Measurements from ENCODE around the gene KTN1. TPM values are rescaled to one million over a fixed set of nuclear protein-coding genes. Genes with fewer than 3 reads are reported as not detected.

Gene KTN1
- total and polyA plus RNA-seq, 2 experiments from 2014 or later: 119 to 225 TPM

DNA sequence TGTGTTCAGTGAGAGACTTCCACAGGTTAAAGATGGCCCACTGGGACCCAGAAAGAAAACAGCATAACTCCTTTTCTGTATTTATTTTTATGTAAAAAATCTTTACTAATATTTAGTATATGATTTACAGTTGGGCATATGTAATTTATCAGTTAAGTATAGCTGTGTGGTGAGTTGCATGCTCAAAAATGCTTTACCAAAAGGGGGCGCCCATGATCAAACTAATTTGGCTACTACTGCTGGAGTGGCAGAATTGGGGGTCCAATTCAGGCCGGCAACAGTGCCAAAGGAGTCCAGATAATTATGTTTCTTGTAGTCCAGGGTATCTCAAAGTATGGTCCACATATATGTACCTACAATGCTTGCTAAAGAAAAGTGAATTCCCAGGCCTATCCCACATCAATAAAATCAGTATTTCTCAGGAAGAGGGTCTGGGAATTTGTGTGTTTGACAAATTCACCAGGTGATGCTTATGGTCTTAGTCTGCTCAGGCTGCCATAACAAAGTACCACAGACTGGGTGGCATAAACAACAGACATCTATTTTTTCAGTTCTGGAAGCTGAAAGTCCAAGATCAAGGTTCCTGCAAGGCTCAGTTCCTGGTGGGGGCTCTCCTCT lies 152.0 kb downstream of the KTN1 start:
- peak; percentile 42 for DNase-seq
- Histone ChIP-seq H3K4me1 (ENCODE audit: insufficient read depth) (no peaks in the 10 kb centered on the region), H3K9me2 (ENCODE audit: insufficient read depth) (no peaks in the 10 kb centered on the region), H3K79me2 (ENCODE audit: insufficient read depth) (no peaks in the 10 kb centered on the region), H3K27ac (no peak overlapping the region), H3K27me3 (replicated peaks; ENCODE audit: insufficient read depth) (no peaks in the 10 kb centered on the region), H3K9ac (no peak overlapping the region), H4K20me1 (ENCODE audit: insufficient read depth) (no peaks in the 10 kb centered on the region), H3F3A (ENCODE audit: insufficient read depth) (no peaks in the 10 kb centered on the region), H3K9me3 (ENCODE audit: low read depth) (no peaks in the 10 kb centered on the region), H3K4me2 (ENCODE audit: unreplicated experiment) (no peak overlapping the region), H3K36me3 (ENCODE audit: low read depth) (no peaks in the 10 kb centered on the region), H3K4me3 (no peak overlapping the region), H2AFZ (no peak overlapping the region)
- in situ Hi-C loops (cut with MboI): no loop called here
- no peak for TF ChIP-seq EZH2phosphoT487 (IDR thresholded peaks at IDR 0.05; ENCODE audit: insufficient read depth, low read depth)
- no peak for TF ChIP-seq EZH2 (IDR thresholded peaks at IDR 0.05; ENCODE audit: insufficient read depth, poor library complexity, severe bottlenecking)
- 2 to 3% methylated on average over 2 of the region's 2 CpGs for WGBS, 2 experiments (ENCODE audit: low coverage in 1 of 2, low lambda C conversion rate in 2 of 2, missing lambda C conversion rate in 2 of 2)

DNA sequence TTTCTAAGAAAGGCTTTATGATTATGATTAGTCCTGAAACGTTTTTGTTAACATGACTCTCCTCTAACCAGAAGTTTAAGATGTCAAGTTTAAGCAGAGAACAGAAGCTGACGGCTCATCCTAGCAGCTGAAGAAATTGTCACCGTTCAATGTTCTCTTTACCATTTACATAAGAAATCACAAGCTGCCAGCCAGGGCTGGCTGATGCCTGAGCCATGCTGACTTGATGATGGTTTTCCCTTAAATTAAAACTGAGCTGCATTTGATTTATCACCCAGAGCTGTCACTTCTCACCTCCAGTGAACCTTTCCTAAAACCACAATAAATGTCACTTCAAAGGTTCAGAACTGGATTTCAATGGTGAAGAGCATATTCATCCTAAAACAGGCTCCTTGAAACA lies 153.6 kb downstream of the KTN1 start:
- H3K9me3 ChIP-seq (ENCODE audit: low read depth): no peaks in the 10 kb centered on the region
- no peak overlapping the region for H2AFZ ChIP-seq
- H3K27me3 ChIP-seq (replicated peaks; ENCODE audit: insufficient read depth): no peaks in the 10 kb centered on the region
- H3K79me2 ChIP-seq (ENCODE audit: insufficient read depth): no peaks in the 10 kb centered on the region
- no peak overlapping the region for H3K9ac ChIP-seq
- H3K36me3 ChIP-seq (ENCODE audit: low read depth): no peaks in the 10 kb centered on the region
- H4K20me1 ChIP-seq (ENCODE audit: insufficient read depth): no peaks in the 10 kb centered on the region
- WGBS, 2 experiments (ENCODE audit: low coverage in 1 of 2, low lambda C conversion rate in 2 of 2, missing lambda C conversion rate in 2 of 2): 49 to 52% methylated on average over 3 of the region's 3 CpGs
- no peak overlapping the region for H3K27ac ChIP-seq
- no peaks in the 10 kb centered on the region for H3F3A ChIP-seq (ENCODE audit: insufficient read depth)
- TF ChIP-seq EZH2phosphoT487 (IDR thresholded peaks at IDR 0.05; ENCODE audit: insufficient read depth, low read depth) (no peak), EZH2 (IDR thresholded peaks at IDR 0.05; ENCODE audit: insufficient read depth, poor library complexity, severe bottlenecking) (no peak)
- no peak overlapping the region for H3K4me3 ChIP-seq
- in situ Hi-C loops (cut with MboI): no loop called here
- no peaks in the 10 kb centered on the region for H3K9me2 ChIP-seq (ENCODE audit: insufficient read depth)
- H3K4me1 ChIP-seq (ENCODE audit: insufficient read depth): no peaks in the 10 kb centered on the region
- H3K4me2 ChIP-seq (ENCODE audit: unreplicated experiment): no peak overlapping the region
- DNase-seq: no peak

Small RNA genes lying within 50 kb of the gene (small RNA-seq; reads per million reads assigned to genes)
- gene RF00019 (ENCODE audit: low read depth, low replicate concordance): not detected

Other genes starting within 250 kb of the KTN1 start
- gene ATG14, start 168.4 kb upstream of the KTN1 start, total RNA-seq (2014; rRNA removed; shearing (Covaris generic)): 14.7 and 14.9 TPM in 2 replicates
- gene ATG14, start 168.4 kb upstream of the KTN1 start, polyA plus RNA-seq (2016; fragmentation: Nextera tagmentation; extraction: Ambion mirVana): 3.8 TPM in 2 replicates
- gene TBPL2, start 139.6 kb upstream of the KTN1 start, total RNA-seq (2014; rRNA removed; shearing (Covaris generic)): not detected in 2 replicates
- not detected in 2 replicates for gene TBPL2, start 139.6 kb upstream of the KTN1 start, polyA plus RNA-seq (2016; fragmentation: Nextera tagmentation; extraction: Ambion mirVana)

Measured in GM23248 (cell line).